ENCODE measurements around the gene GYPB.

- TF ChIP-seq MXI1 (IDR thresholded peaks at IDR 0.05; ENCODE audit: low read depth, low read length) (no peak), CTCF (IDR thresholded peaks at IDR 0.05) (no peak), TCF12 (IDR thresholded peaks at IDR 0.05) (no peak), YY1 (IDR thresholded peaks at IDR 0.05; ENCODE audit: low read depth) (no peak), RFX5 (IDR thresholded peaks at IDR 0.05; ENCODE audit: low read length) (no peak), REST (IDR thresholded peaks at IDR 0.05; ENCODE audit: low read depth, low read length) (no peak), RXRA (IDR thresholded peaks at IDR 0.05; ENCODE audit: borderline replicate concordance, low read depth) (no peak), CHD2 (IDR thresholded peaks at IDR 0.05; ENCODE audit: low read length, partially characterized antibody) (no peak), EP300 (IDR thresholded peaks at IDR 0.05; ENCODE audit: borderline replicate concordance in 1 of 2, low read depth in 1 of 2, low read length in 1 of 2) (no peak), FOXM1 (IDR thresholded peaks at IDR 0.05; ENCODE audit: low read depth) (no peak), SIN3A (IDR thresholded peaks at IDR 0.05; ENCODE audit: borderline replicate concordance, low read depth, low read length) (no peak), POLR2AphosphoS5 (IDR thresholded peaks at IDR 0.05; ENCODE audit: low read depth, low read length) (no peak), IRF3 (IDR thresholded peaks at IDR 0.05; ENCODE audit: low read depth, low read length) (no peak)
Observed at GRCh38 chr4:143986180-143986579, 33.0 kb downstream of the GYPB start.

All from SK-N-SH (cell line).